Type B pancreatic cell (in vitro differentiated cells): Measurements from ENCODE around the gene MTF2. TPM values are rescaled to one million over a fixed set of nuclear protein-coding genes. Genes with fewer than 3 reads are reported as not detected.

Experiments
- DNase-seq: peaks from one replicate; pipeline ENCODE4 v3.0.0; 2021; ENCODE audit warnings: mixed read lengths; ENCODE audit not compliant: unreplicated experiment; ENCODE audit errors: extremely low spot score
- H3K27ac Mint-ChIP-seq: 2 replicates; pipeline ENCODE4 v1.8.0; 2021; ENCODE audit warnings: mild to moderate bottlenecking, mixed read lengths
- H3K27me3 Mint-ChIP-seq: 2 replicates; pipeline ENCODE4 v1.8.0; 2021; ENCODE audit warnings: mixed read lengths
- H3K36me3 Mint-ChIP-seq: 2 replicates; pipeline ENCODE4 v1.8.0; 2021; ENCODE audit warnings: mixed read lengths
- H3K4me1 Mint-ChIP-seq: one replicate; pipeline ENCODE4 v1.8.0; 2021; ENCODE audit warnings: mixed read lengths; ENCODE audit not compliant: unreplicated experiment
- H3K4me3 Mint-ChIP-seq: 2 replicates; pipeline ENCODE4 v1.8.0; 2021; ENCODE audit warnings: mild to moderate bottlenecking, mixed read lengths
- H3K9me3 Mint-ChIP-seq: 2 replicates; pipeline ENCODE4 v1.8.0; 2021; ENCODE audit warnings: mixed read lengths
- CTCF ChIP-seq: fragments of 200-600 bp; sonication (generic); conservative IDR thresholded peaks from 2 replicates; pipeline ENCODE4 v1.5.0; 2021; ENCODE audit warnings: antibody characterized with exemption, mild to moderate bottlenecking
- total RNA-seq: library from RNA; stranded (reverse); gene quantifications from 2 replicates; pipeline ENCODE4 v1.2.1, GENCODE V29; 2021; ENCODE audit warnings: low replicate concordance

Gene MTF2
- total RNA-seq, 1 donor from 2014 or later = 67.8 TPM

DNA sequence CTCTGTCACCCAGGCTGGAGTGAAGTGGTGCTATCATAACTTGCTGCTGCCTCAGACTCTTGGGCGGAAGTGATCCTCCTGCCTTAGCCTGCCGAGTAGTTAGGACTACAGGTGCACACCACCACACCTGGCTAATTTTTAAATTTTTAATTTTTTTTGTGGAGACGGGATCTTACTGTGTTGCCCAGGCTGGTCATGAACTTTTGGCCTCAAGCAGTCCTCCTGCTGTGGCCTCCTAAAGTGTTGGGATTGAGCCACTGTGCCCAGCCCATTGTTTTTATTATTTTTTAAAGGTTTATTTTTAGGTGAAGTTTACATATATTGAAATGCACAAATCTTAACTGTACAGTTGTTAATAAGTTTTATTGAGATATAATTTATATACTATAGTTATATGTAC lies 3.2 kb downstream of the MTF2 start:
- peaks cover 35% of the 10 kb centered on the region for H3K36me3 Mint-ChIP-seq
- no peak for TF ChIP-seq CTCF
- H3K9me3 Mint-ChIP-seq = peaks cover 4% of the 10 kb centered on the region
- no peaks in the 10 kb centered on the region for H3K27me3 Mint-ChIP-seq
- H3K4me1 Mint-ChIP-seq = peaks cover 6% of the 10 kb centered on the region
- H3K27ac Mint-ChIP-seq = no peak overlapping the region
- H3K4me3 Mint-ChIP-seq = no peak overlapping the region
- no peak for DNase-seq

DNA sequence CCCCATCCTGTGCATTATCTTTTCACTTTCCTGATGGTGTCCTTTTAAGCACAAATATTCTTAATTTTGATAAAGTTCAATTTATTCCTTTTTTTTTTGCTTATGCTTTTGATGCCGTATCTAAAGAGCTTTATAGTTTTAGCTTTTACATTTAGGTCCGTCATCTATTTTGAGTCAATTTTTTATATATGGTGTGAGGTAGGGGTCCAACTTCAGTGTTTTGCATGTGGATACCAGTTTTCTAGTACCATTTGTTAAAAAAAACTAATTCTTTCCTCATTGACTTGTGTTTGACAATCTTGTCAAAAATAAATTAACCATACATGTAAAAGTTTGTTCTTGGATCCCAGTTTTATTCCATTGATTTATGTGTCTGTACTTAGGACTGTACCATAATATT lies 4.9 kb downstream of the MTF2 start:
- Mint-ChIP-seq H3K9me3 (peaks cover 4% of the 10 kb centered on the region), H3K27me3 (no peaks in the 10 kb centered on the region), H3K4me1 (no peaks in the 10 kb centered on the region), H3K4me3 (no peak overlapping the region), H3K36me3 (peaks cover 43% of the 10 kb centered on the region), H3K27ac (no peak overlapping the region)
- no peak for DNase-seq
- no peak for TF ChIP-seq CTCF

DNA sequence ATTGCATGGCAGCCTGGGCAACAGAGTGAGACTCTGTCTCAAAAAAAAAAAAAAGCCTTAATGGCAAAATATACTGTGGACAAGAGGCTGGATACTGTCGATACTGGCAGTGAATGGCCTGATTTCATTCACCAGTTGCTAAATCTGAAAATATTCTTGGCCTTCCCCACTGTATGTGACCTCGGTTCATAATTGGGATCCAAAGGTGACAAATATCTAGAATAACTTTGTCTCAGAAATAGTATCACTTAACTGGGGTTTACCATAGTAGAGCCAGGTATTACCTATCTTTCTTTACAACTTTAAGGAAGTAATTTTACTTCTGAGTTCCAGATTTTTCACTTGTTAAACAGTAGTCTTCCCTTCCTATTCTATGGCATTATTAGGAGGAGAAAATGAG lies 8.4 kb downstream of the MTF2 start:
- TF ChIP-seq CTCF = no peak
- Mint-ChIP-seq H3K4me1 (no peaks in the 10 kb centered on the region), H3K27ac (no peak overlapping the region), H3K36me3 (peaks cover 50% of the 10 kb centered on the region), H3K4me3 (no peak overlapping the region), H3K27me3 (no peaks in the 10 kb centered on the region), H3K9me3 (peaks cover 4% of the 10 kb centered on the region)
- no peak for DNase-seq

- DNase-seq = no peak
- Mint-ChIP-seq H3K4me3 (no peak overlapping the region), H3K27ac (no peak overlapping the region), H3K9me3 (no peaks in the 10 kb centered on the region), H3K36me3 (peaks cover 19% of the 10 kb centered on the region), H3K4me1 (peaks cover 20% of the 10 kb centered on the region), H3K27me3 (no peaks in the 10 kb centered on the region)
- no peak for TF ChIP-seq CTCF
These were observed 14.4 kb downstream of the MTF2 start for GRCh38 chr1:93093332-93094006.

DNA sequence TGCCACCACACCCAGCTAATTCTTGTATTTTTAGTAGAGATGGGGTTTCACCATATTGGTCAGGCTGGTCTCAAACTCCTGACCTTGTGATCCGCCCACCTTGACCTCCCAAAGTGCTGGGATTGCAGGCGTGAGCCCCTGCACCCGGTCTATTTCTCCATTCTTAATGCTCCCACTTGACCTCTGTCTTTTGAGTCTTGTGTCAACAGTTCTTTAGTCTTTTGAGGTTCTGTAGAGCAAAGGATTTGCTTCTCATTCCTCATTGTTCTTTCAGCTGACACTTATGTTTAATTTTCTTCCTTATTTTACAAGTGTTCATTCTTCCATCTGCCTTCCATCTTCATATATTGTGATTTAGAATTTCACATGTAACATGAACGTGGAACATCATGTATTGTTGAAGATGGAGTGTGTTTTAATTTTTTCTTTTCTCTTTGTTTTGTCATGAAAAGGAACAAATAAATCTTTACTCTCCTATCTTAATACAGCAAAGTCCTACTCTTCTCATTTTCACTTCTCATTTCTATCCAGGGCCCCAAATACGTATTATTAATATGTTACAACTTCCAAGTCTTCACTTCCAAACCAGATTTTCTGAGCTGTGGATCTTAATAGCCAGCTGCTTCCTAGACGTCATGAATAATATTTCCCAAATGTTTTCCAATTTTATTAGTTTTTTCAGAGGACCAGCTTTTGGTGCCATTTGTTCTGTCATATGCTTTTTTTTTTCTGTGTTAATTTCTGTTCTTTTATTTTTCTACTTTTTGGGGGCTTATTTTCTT lies 16.9 kb downstream of the MTF2 start:
- no peak for DNase-seq
- Mint-ChIP-seq H3K4me3 (no peak overlapping the region), H3K9me3 (no peaks in the 10 kb centered on the region), H3K27ac (no peak overlapping the region), H3K4me1 (peaks cover 32% of the 10 kb centered on the region), H3K36me3 (peaks cover 14% of the 10 kb centered on the region), H3K27me3 (no peaks in the 10 kb centered on the region)
- no peak for TF ChIP-seq CTCF
